GM23338 (cell line): ENCODE data around the gene EPS8L3. TPM values are rescaled to one million over a fixed set of nuclear protein-coding genes. Genes with fewer than 3 reads are reported as not detected.

Experiments
- ATAC-seq: fragments of 200-7000 bp; cut with Tn5 transposase; 3 replicates; pipeline ENCODE4 v1.9.1; 2020
- DNase-seq: peaks from one replicate; pipeline ENCODE4 v3.0.0-alpha.2; 2015; ENCODE audit warnings: low spot score
- H2AFZ ChIP-seq: fragments of 200-600 bp; sonication (generic); 2 replicates; pipeline ENCODE4 v1.8.0; 2016; ENCODE audit warnings: antibody characterized with exemption, mild to moderate bottlenecking, moderate library complexity
- H3F3A ChIP-seq: fragments of 200-600 bp; sonication (generic); replicated peaks from 2 replicates; pipeline ENCODE4 v1.8.0; 2017; ENCODE audit warnings: antibody characterized with exemption, mixed run types, low read depth
- H3K27ac ChIP-seq: fragments of 200-600 bp; sonication (generic); 2 replicates; pipeline ENCODE4 v1.6.1; 2016; ENCODE audit warnings: low read depth
- H3K27me3 ChIP-seq: fragments of 200-600 bp; sonication (generic); 2 replicates; pipeline ENCODE4 v1.8.0; 2016; ENCODE audit warnings: mild to moderate bottlenecking, mixed run types, moderate library complexity; ENCODE audit not compliant: insufficient read depth
- H3K36me3 ChIP-seq: fragments of 200-600 bp; sonication (generic); 2 replicates; pipeline ENCODE4 v1.8.0; 2016; ENCODE audit warnings: mild to moderate bottlenecking; ENCODE audit not compliant: insufficient read depth
- H3K4me1 ChIP-seq: fragments of 200-600 bp; sonication (generic); 2 replicates; pipeline ENCODE4 v1.8.0; 2016; ENCODE audit warnings: mild to moderate bottlenecking, moderate library complexity; ENCODE audit not compliant: insufficient read depth
- H3K4me2 ChIP-seq: fragments of 200-600 bp; sonication (generic); 2 replicates; pipeline ENCODE4 v1.7.1; 2017; ENCODE audit warnings: mixed run types
- H3K4me3 ChIP-seq: fragments of 200-600 bp; sonication (generic); 2 replicates; pipeline ENCODE4 v1.6.1; 2016; ENCODE audit warnings: mixed run types
- H3K79me2 ChIP-seq: fragments of 200-600 bp; sonication (generic); replicated peaks from 2 replicates; pipeline ENCODE4 v1.8.0; 2017; ENCODE audit warnings: mild to moderate bottlenecking; ENCODE audit not compliant: insufficient read depth
- H3K9me2 ChIP-seq: fragments of 200-600 bp; sonication (generic); 2 replicates; pipeline ENCODE4 v1.8.0; 2017; ENCODE audit not compliant: insufficient read depth
- H4K20me1 ChIP-seq: fragments of 200-600 bp; sonication (generic); replicated peaks from 2 replicates; pipeline ENCODE4 v1.8.0; 2017; ENCODE audit warnings: mild to moderate bottlenecking; ENCODE audit not compliant: insufficient read depth
- H3K27ac Mint-ChIP-seq: 2 replicates; pipeline ENCODE4 v1.8.0; 2020; ENCODE audit warnings: inconsistent platforms, mild to moderate bottlenecking, moderate library complexity, mixed read lengths
- H3K27me3 Mint-ChIP-seq: 3 replicates; pipeline ENCODE4 v1.8.0; 2022; ENCODE audit warnings: low read depth, mild to moderate bottlenecking, moderate library complexity, mixed read lengths, inconsistent platforms; ENCODE audit not compliant: insufficient read depth, poor library complexity
- H3K36me3 Mint-ChIP-seq: 3 replicates; pipeline ENCODE4 v1.8.0; 2021; ENCODE audit warnings: low read depth, mild to moderate bottlenecking, inconsistent platforms, moderate library complexity, mixed read lengths
- H3K4me1 Mint-ChIP-seq: 3 replicates; pipeline ENCODE4 v1.8.0; 2020; ENCODE audit warnings: mild to moderate bottlenecking, inconsistent platforms, mixed read lengths
- H3K4me3 Mint-ChIP-seq: 3 replicates; pipeline ENCODE4 v1.8.0; 2021; ENCODE audit warnings: moderate library complexity, mild to moderate bottlenecking, inconsistent platforms, mixed read lengths
- H3K9me3 Mint-ChIP-seq: 3 replicates; pipeline ENCODE4 v1.8.0; 2020; ENCODE audit warnings: moderate library complexity, mild to moderate bottlenecking, inconsistent platforms, mixed read lengths
- CREB1 ChIP-seq: fragments of 250-450 bp; sonication (Bioruptor Pico); IDR thresholded peaks from 2 replicates; pipeline ENCODE4 v1.5.0; 2020; ENCODE audit warnings: low read depth, mild to moderate bottlenecking, moderate library complexity
- EZH2 ChIP-seq: fragments of 200-600 bp; sonication (generic); IDR thresholded peaks from one replicate; pipeline ENCODE4 v1.8.0; 2017; ENCODE audit warnings: antibody characterized with exemption, mild to moderate bottlenecking, low read depth; ENCODE audit not compliant: unreplicated experiment
- EZH2phosphoT487 ChIP-seq: fragments of 200-600 bp; sonication (generic); IDR thresholded peaks from one replicate; pipeline ENCODE4 v1.8.1; 2018; ENCODE audit warnings: antibody characterized with exemption; ENCODE audit not compliant: unreplicated experiment
- JUNB ChIP-seq: IDR thresholded peaks from one replicate; pipeline ENCODE4 v1.6.1; 2016; ENCODE audit warnings: antibody characterized with exemption; ENCODE audit not compliant: unreplicated experiment
- NANOG ChIP-seq: IDR thresholded peaks from 2 replicates; pipeline ENCODE4 v1.6.1; 2016; ENCODE audit warnings: antibody characterized with exemption, borderline replicate concordance
- POLR2AphosphoS5 ChIP-seq: IDR thresholded peaks from 2 replicates; pipeline ENCODE4 v1.6.1; 2016; ENCODE audit warnings: antibody characterized with exemption, low read depth
- REST ChIP-seq: IDR thresholded peaks from one replicate; pipeline ENCODE4 v1.6.1; 2018; ENCODE audit warnings: antibody characterized with exemption; ENCODE audit not compliant: unreplicated experiment
- STAT1 ChIP-seq: IDR thresholded peaks from one replicate; pipeline ENCODE4 v1.6.1; 2016; ENCODE audit warnings: antibody characterized with exemption; ENCODE audit not compliant: unreplicated experiment
- ZNF114 ChIP-seq: fragments of 250-450 bp; sonication (Bioruptor Pico); IDR thresholded peaks from 2 replicates; pipeline ENCODE4 v1.5.0; 2020; ENCODE audit warnings: mild to moderate bottlenecking, moderate library complexity
- ZNF331 ChIP-seq: fragments of 250-450 bp; sonication (Bioruptor Pico); IDR thresholded peaks from 2 replicates; pipeline ENCODE4 v1.5.0; 2020; ENCODE audit warnings: low read depth, mild to moderate bottlenecking, moderate library complexity
- ZNF462 ChIP-seq: fragments of 250-450 bp; sonication (Bioruptor Pico); IDR thresholded peaks from 2 replicates; pipeline ENCODE4 v1.5.0; 2020; ENCODE audit warnings: mild to moderate bottlenecking, moderate library complexity
- polyA plus RNA-seq: library from polyadenylated mRNA; unstranded; fragments of >200 nt; fragmentation: Nextera tagmentation; extraction: Ambion mirVana; gene quantifications from 2 replicates; pipeline ENCODE4 v1.2.1, GENCODE V29; 2016
- total RNA-seq: library from RNA; depleted of rRNA; stranded (reverse); fragments of >200 nt; shearing (Covaris generic); gene quantifications from 2 replicates; pipeline ENCODE4 v1.2.3, GENCODE V29; 2014
- TF ChIP-seq, protein P1 (sequence below), 2 experiments: fragments of 200-600 bp in 1 of 2; sonication (generic) in 1 of 2; conservative IDR thresholded peaks; 2 replicates each; pipeline versions ENCODE4 v1.5.1 to v1.6.1; 2016 to 2017; ENCODE audit warnings: antibody characterized with exemption in 2 of 2, low read depth in 2 of 2, mild to moderate bottlenecking in 2 of 2, moderate library complexity in 1 of 2
- TF ChIP-seq, protein P2 (sequence below): IDR thresholded peaks from 2 replicates; pipeline ENCODE4 v1.6.1; 2016; ENCODE audit warnings: antibody characterized with exemption

The EPS8L3 gene
- total and polyA plus RNA-seq, 2 experiments from 2014 or later: not detected

DNA sequence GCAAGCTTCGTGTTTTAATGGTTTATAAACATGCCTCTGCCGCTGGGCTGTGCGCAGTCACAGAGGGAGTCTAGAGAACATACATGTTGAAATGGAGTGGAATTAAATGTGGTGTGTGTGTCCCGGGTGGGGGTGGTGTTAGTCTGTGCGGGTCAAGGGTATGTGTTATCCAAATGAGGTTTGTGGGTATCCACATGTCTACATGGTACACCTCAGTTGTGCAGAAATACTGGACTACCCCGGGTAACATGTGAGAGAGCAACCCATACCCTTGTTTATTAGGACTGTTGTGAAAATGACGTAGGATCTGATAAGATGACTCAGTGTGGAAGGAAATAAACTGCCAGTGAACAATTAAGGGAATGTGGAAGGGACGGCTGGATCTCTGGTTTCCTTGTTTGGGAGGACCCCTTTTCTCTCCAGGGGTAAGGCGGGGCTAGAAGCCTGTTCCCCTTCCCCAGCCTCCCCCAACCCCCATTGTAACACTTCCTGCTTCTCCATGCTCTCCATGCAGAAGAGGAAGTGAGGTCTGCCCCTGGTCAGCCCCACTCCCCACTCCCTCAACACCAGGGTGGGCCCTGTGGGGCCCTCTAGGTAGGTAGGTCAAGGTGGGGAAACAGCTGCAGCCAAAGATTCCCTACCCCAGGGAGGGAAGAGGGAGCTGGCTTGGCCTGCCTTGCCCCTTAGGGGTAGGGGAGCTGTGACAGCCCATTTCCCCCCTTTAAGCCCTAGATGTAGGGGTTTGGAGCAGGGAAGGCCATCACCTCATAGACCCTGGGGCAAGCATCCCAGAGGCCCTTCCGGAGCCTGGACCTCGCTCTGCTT, 690 bp downstream of the EPS8L3 start:
- Mint-ChIP-seq H3K36me3 (no peaks in the 10 kb centered on the region; the same call in 2 of the 3 replicates), H3K4me3 (no peak overlapping the region), H3K27me3 (peaks cover 13% of the 10 kb centered on the region), H3K27ac (no peak overlapping the region), H3K9me3 (no peaks in the 10 kb centered on the region; the same call in 2 of the 3 replicates), H3K4me1 (peaks cover 5% of the 10 kb centered on the region)
- Histone ChIP-seq H3K4me1 (no peaks in the 10 kb centered on the region), H3K27me3 (no peaks in the 10 kb centered on the region), H3K4me3 (no peak overlapping the region), H3K4me2 (no peak overlapping the region), H3K9me2 (no peaks in the 10 kb centered on the region), H3K36me3 (no peaks in the 10 kb centered on the region), H3F3A (no peaks in the 10 kb centered on the region), H3K79me2 (no peaks in the 10 kb centered on the region), H4K20me1 (no peaks in the 10 kb centered on the region), H3K27ac (no peak overlapping the region), H2AFZ (no peak overlapping the region)
- ATAC-seq (no peak), DNase-seq (no peak)
- TF ChIP-seq STAT1: no peak
- TF ChIP-seq, protein P1, sequence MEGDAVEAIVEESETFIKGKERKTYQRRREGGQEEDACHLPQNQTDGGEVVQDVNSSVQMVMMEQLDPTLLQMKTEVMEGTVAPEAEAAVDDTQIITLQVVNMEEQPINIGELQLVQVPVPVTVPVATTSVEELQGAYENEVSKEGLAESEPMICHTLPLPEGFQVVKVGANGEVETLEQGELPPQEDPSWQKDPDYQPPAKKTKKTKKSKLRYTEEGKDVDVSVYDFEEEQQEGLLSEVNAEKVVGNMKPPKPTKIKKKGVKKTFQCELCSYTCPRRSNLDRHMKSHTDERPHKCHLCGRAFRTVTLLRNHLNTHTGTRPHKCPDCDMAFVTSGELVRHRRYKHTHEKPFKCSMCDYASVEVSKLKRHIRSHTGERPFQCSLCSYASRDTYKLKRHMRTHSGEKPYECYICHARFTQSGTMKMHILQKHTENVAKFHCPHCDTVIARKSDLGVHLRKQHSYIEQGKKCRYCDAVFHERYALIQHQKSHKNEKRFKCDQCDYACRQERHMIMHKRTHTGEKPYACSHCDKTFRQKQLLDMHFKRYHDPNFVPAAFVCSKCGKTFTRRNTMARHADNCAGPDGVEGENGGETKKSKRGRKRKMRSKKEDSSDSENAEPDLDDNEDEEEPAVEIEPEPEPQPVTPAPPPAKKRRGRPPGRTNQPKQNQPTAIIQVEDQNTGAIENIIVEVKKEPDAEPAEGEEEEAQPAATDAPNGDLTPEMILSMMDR (conservative IDR thresholded peaks at IDR 0.05; ENCODE audit: low read depth in 2 of 2): no peak
- no peak for TF ChIP-seq EZH2
- TF ChIP-seq ZNF331: no peak
- no peak for TF ChIP-seq POLR2AphosphoS5
- no peak for TF ChIP-seq CREB1 (CRISPR knock-in tag)
- no peak for TF ChIP-seq NANOG
- TF ChIP-seq EZH2phosphoT487: no peak
- TF ChIP-seq REST: no peak
- TF ChIP-seq ZNF114 (CRISPR knock-in tag): no peak
- no peak for TF ChIP-seq JUNB
- TF ChIP-seq ZNF462 (CRISPR knock-in tag): no peak
- TF ChIP-seq, protein P2, sequence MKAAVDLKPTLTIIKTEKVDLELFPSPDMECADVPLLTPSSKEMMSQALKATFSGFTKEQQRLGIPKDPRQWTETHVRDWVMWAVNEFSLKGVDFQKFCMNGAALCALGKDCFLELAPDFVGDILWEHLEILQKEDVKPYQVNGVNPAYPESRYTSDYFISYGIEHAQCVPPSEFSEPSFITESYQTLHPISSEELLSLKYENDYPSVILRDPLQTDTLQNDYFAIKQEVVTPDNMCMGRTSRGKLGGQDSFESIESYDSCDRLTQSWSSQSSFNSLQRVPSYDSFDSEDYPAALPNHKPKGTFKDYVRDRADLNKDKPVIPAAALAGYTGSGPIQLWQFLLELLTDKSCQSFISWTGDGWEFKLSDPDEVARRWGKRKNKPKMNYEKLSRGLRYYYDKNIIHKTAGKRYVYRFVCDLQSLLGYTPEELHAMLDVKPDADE: no peak
